HepG2 (cell line): ENCODE results near the gene STK39. TPM values are rescaled to one million over a fixed set of nuclear protein-coding genes. Genes with fewer than 3 reads are reported as not detected.

ENCODE experiments used
- AGO1 ChIP-seq: fragments of 200-400 bp; formaldehyde crosslinking; IDR thresholded peaks from 2 replicates; pipeline ENCODE4 v1.6.1; 2017; ENCODE audit warnings: mild to moderate bottlenecking, low read depth, low read length, moderate library complexity; ENCODE audit not compliant: poor library complexity, severe bottlenecking
- BRD4 ChIP-seq: sonication (generic); formaldehyde crosslinking; IDR thresholded peaks from 2 replicates; pipeline ENCODE4 v1.4.0; 2020; ENCODE audit warnings: missing genetic modification reagents
- FOXA3 ChIP-seq: IDR thresholded peaks from 2 replicates; pipeline ENCODE4 v1.6.1; 2016; ENCODE audit warnings: missing genetic modification reagents, missing compliant biosample characterization
- KDM5A ChIP-seq: fragments of 200-600 bp; sonication (generic); IDR thresholded peaks from 2 replicates; pipeline ENCODE4 v1.7.0; 2018; ENCODE audit warnings: antibody characterized with exemption, mild to moderate bottlenecking, low read length, borderline replicate concordance
- TRIM22 ChIP-seq: fragments of 450-650 bp; IDR thresholded peaks from 2 replicates; pipeline ENCODE4 v1.6.1; 2017
- ZNF263 ChIP-seq: sonication (generic); formaldehyde crosslinking; IDR thresholded peaks from 2 replicates; pipeline ENCODE4 v1.4.0; 2020; ENCODE audit warnings: missing genetic modification reagents
- ZNF333 ChIP-seq: sonication (generic); formaldehyde crosslinking; IDR thresholded peaks from 2 replicates; pipeline ENCODE4 v1.4.0; 2020; ENCODE audit warnings: mild to moderate bottlenecking, missing genetic modification reagents, borderline replicate concordance
- ZNF646 ChIP-seq: sonication (generic); formaldehyde crosslinking; IDR thresholded peaks from 2 replicates; pipeline ENCODE4 v1.9.0; 2021; ENCODE audit warnings: mild to moderate bottlenecking, missing genetic modification reagents
- ZSCAN25 ChIP-seq: sonication (generic); formaldehyde crosslinking; IDR thresholded peaks from 2 replicates; pipeline ENCODE4 v1.8.0; 2022; ENCODE audit warnings: mild to moderate bottlenecking, missing genetic modification reagents
- polyA plus RNA-seq, 8 experiments: library from polyadenylated mRNA; depleted of rRNA in 3 of 8; stranded (reverse) in 7 of 8; unstranded in 1 of 8; fragments of >200 nt; fragmentation: Illumina TruSeq in 4 of 8; extraction: Trizol in 4 of 8; gene quantifications; 2 replicates each; pipeline versions ENCODE4 v1.2.1 to v1.2.3, GENCODE V29; 2011 to 2016; ENCODE audit warnings: low read depth in 4 of 8, missing spikeins in 1 of 8, mixed read lengths in 1 of 8; ENCODE audit not compliant: insufficient read depth in 1 of 8
- total RNA-seq, 5 experiments: library from RNA; depleted of rRNA; stranded (reverse); fragments of >200 nt; fragmentation: Illumina TruSeq; extraction: Trizol; gene quantifications; 2 replicates each; pipeline ENCODE4 v1.2.3, GENCODE V29; 2016; ENCODE audit warnings: low read depth in 1 of 5
- TF ChIP-seq, protein P1 (sequence below), 2 experiments: fragments of 450-650 bp in 1 of 2; sonication (generic) in 1 of 2; formaldehyde crosslinking in 1 of 2; IDR thresholded peaks; 2 replicates each; pipeline versions ENCODE4 v1.6.1 to v1.8.0; 2016 to 2022; ENCODE audit warnings: antibody characterized with exemption in 1 of 2, mild to moderate bottlenecking in 1 of 2, missing genetic modification reagents in 1 of 2

Gene STK39
- total and polyA plus RNA-seq, 2 of the 13 experiments (the other 11 are each of a cell fraction or from before 2014, with no cell fraction given) = 27.3 to 38.4 TPM

GRCh38 chr2:168166902-168167510 lies 80.4 kb downstream of the STK39 start (continued):
- TF ChIP-seq ZNF646 (peak; percentile 63; the same call in 1 of the 2 replicates), TRIM22 (no peak), ZNF333 (CRISPR knock-in tag) (no peak), AGO1 (no peak), KDM5A (no peak), BRD4 (CRISPR knock-in tag) (no peak), FOXA3 (CRISPR knock-in tag) (peak; percentile 67), ZSCAN25 (CRISPR knock-in tag) (no peak), ZNF263 (no peak)
- TF ChIP-seq, protein P1, sequence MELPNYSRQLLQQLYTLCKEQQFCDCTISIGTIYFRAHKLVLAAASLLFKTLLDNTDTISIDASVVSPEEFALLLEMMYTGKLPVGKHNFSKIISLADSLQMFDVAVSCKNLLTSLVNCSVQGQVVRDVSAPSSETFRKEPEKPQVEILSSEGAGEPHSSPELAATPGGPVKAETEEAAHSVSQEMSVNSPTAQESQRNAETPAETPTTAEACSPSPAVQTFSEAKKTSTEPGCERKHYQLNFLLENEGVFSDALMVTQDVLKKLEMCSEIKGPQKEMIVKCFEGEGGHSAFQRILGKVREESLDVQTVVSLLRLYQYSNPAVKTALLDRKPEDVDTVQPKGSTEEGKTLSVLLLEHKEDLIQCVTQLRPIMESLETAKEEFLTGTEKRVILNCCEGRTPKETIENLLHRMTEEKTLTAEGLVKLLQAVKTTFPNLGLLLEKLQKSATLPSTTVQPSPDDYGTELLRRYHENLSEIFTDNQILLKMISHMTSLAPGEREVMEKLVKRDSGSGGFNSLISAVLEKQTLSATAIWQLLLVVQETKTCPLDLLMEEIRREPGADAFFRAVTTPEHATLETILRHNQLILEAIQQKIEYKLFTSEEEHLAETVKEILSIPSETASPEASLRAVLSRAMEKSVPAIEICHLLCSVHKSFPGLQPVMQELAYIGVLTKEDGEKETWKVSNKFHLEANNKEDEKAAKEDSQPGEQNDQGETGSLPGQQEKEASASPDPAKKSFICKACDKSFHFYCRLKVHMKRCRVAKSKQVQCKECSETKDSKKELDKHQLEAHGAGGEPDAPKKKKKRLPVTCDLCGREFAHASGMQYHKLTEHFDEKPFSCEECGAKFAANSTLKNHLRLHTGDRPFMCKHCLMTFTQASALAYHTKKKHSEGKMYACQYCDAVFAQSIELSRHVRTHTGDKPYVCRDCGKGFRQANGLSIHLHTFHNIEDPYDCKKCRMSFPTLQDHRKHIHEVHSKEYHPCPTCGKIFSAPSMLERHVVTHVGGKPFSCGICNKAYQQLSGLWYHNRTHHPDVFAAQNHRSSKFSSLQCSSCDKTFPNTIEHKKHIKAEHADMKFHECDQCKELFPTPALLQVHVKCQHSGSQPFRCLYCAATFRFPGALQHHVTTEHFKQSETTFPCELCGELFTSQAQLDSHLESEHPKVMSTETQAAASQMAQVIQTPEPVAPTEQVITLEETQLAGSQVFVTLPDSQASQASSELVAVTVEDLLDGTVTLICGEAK (IDR thresholded peaks at IDR 0.05) = no peak
- TF ChIP-seq, protein P1 (CRISPR knock-in tag; IDR thresholded peaks at IDR 0.05) = no peak
